SK-N-SH (cell line): ENCODE results near the gene LRCH4. TPM values are rescaled to one million over a fixed set of nuclear protein-coding genes. Genes with fewer than 3 reads are reported as not detected.

Source experiments
- CTCF ChIA-PET: fragments of 300-600, 350-600 bp; formaldehyde crosslinking; extraction: SDS; loops from one replicate; lab custom pipeline; 2021; lab: Yijun Ruan, JAX
- POLR2A ChIA-PET: fragments of 350-600 bp; sonication (Branson Sonifier 250); formaldehyde crosslinking; extraction: SDS; loops from one replicate; lab custom pipeline; 2020; ENCODE audit warnings: antibody characterized with exemption, inconsistent platforms; lab: Yijun Ruan, JAX
- DNase-seq: peaks from one replicate; pipeline ENCODE4 v3.0.0; 2012
- H2AFZ ChIP-seq: fragments of 200-600 bp; sonication (generic); 2 replicates; pipeline ENCODE4 v1.8.1; 2016; ENCODE audit warnings: antibody characterized with exemption, mild to moderate bottlenecking, low read depth
- H3F3A ChIP-seq: fragments of 200-600 bp; sonication (generic); replicated peaks from 2 replicates; pipeline ENCODE3; 2016; ENCODE audit warnings: antibody characterized with exemption, mild to moderate bottlenecking; ENCODE audit not compliant: insufficient read depth
- H3K27ac ChIP-seq, 2 experiments: fragments of 200-500 bp in 1 of 2; fragments of 200-600 bp in 1 of 2; sonication (Bioruptor generic) in 1 of 2; sonication (generic), shearing (Covaris generic) in 1 of 2; 2 replicates each; pipeline versions ENCODE4 v1.5.1 to v1.6.1; 2014 to 2016; ENCODE audit warnings: low read depth in 2 of 2, inconsistent platforms in 1 of 2, low read length in 1 of 2, mild to moderate bottlenecking in 1 of 2, mixed read lengths in 1 of 2
- H3K27me3 ChIP-seq: fragments of 200-600 bp; sonication (generic), shearing (Covaris generic); 2 replicates; pipeline ENCODE4 v1.6.1; 2016; ENCODE audit warnings: mixed run types; ENCODE audit not compliant: insufficient read depth
- H3K36me3 ChIP-seq, 2 experiments: fragments of 200-500 bp in 1 of 2; fragments of 200-600 bp in 1 of 2; sonication (Bioruptor generic) in 1 of 2; sonication (generic) in 1 of 2; replicated peaks in 1 of 2; 2 replicates each; pipeline versions ENCODE3 to v1.5.1; 2014 to 2016; ENCODE audit warnings: low read length in 1 of 2, mild to moderate bottlenecking in 1 of 2; ENCODE audit not compliant: insufficient read depth in 2 of 2, control insufficient read depth in 1 of 2
- H3K4me1 ChIP-seq, 2 experiments: fragments of 200-500 bp in 1 of 2; fragments of 200-600 bp in 1 of 2; sonication (Bioruptor generic) in 1 of 2; sonication (generic), shearing (Covaris generic) in 1 of 2; 2 replicates each; pipeline versions ENCODE4 v1.5.1 to v1.6.1; 2014 to 2016; ENCODE audit warnings: low read depth in 1 of 2, low read length in 1 of 2, mixed run types in 1 of 2; ENCODE audit not compliant: insufficient read depth in 2 of 2, control insufficient read depth in 1 of 2
- H3K4me2 ChIP-seq: fragments of 200-600 bp; sonication (generic), shearing (Covaris generic); 2 replicates; pipeline ENCODE4 v1.6.1; 2017; ENCODE audit warnings: mixed run types
- H3K4me3 ChIP-seq, 2 experiments: fragments of 200-500 bp in 1 of 2; fragments of 200-600 bp in 1 of 2; sonication (Bioruptor generic) in 1 of 2; sonication (generic), shearing (Covaris generic) in 1 of 2; 2 replicates each; pipeline versions ENCODE4 v1.5.1 to v1.8.1; 2014 to 2016; ENCODE audit warnings: low read depth in 2 of 2, inconsistent platforms in 1 of 2, low read length in 1 of 2, mild to moderate bottlenecking in 1 of 2, mixed read lengths in 1 of 2, moderate library complexity in 1 of 2
- H3K79me2 ChIP-seq: fragments of 200-600 bp; sonication (generic); 2 replicates; pipeline ENCODE4 v1.8.1; 2017; ENCODE audit warnings: mild to moderate bottlenecking; ENCODE audit not compliant: insufficient read depth
- H3K9ac ChIP-seq: fragments of 200-600 bp; sonication (generic); 2 replicates; pipeline ENCODE4 v1.6.1; 2017; ENCODE audit warnings: mixed run types
- H3K9me2 ChIP-seq: fragments of 200-600 bp; sonication (generic); 2 replicates; pipeline ENCODE4 v1.6.1; 2017; ENCODE audit warnings: mixed run types
- H3K9me3 ChIP-seq: fragments of 200-600 bp; sonication (generic); 2 replicates; pipeline ENCODE4 v1.6.1; 2017; ENCODE audit warnings: mixed run types, mild to moderate bottlenecking, moderate library complexity
- H4K20me1 ChIP-seq: fragments of 200-600 bp; sonication (generic); 2 replicates; pipeline ENCODE4 v1.6.1; 2017; ENCODE audit warnings: mild to moderate bottlenecking, mixed run types; ENCODE audit not compliant: insufficient read depth
- CHD2 ChIP-seq: fragments of 150-350 bp; IDR thresholded peaks from 2 replicates; pipeline ENCODE4 v1.6.1; 2018; ENCODE audit warnings: low read length; ENCODE audit not compliant: partially characterized antibody
- EP300 ChIP-seq, 2 experiments: IDR thresholded peaks; 2 replicates each; pipeline versions ENCODE4 v1.4.0 to v1.6.1; 2012; ENCODE audit warnings: borderline replicate concordance in 1 of 2, low read depth in 1 of 2, low read length in 1 of 2
- JUND ChIP-seq: IDR thresholded peaks from 2 replicates; pipeline ENCODE4 v1.4.0; 2012
- MEF2A ChIP-seq: IDR thresholded peaks from 2 replicates; pipeline ENCODE4 v1.4.0; 2012; ENCODE audit warnings: low read depth, borderline replicate concordance
- MXI1 ChIP-seq: IDR thresholded peaks from 2 replicates; pipeline ENCODE4 v1.6.1; 2012; ENCODE audit warnings: mild to moderate bottlenecking, low read depth, low read length, improper control_type of control experiment
- NFIC ChIP-seq: IDR thresholded peaks from 2 replicates; pipeline ENCODE4 v1.4.0; 2012; ENCODE audit warnings: borderline replicate concordance
- NRF1 ChIP-seq: IDR thresholded peaks from 2 replicates; pipeline ENCODE4 v1.6.1; 2012; ENCODE audit warnings: low read depth, mild to moderate bottlenecking, low read length
- RCOR1 ChIP-seq: fragments of 150-350 bp; IDR thresholded peaks from 2 replicates; pipeline ENCODE4 v1.6.1; 2017; ENCODE audit warnings: antibody characterized with exemption, low read length
- SIN3A ChIP-seq: IDR thresholded peaks from 2 replicates; pipeline ENCODE4 v1.6.1; 2012; ENCODE audit warnings: low read depth, mild to moderate bottlenecking, low read length, moderate library complexity, borderline replicate concordance
- TCF12 ChIP-seq: IDR thresholded peaks from 2 replicates; pipeline ENCODE4 v1.4.0; 2012
- YY1 ChIP-seq: IDR thresholded peaks from 2 replicates; pipeline ENCODE4 v1.4.0; 2012; ENCODE audit warnings: low read depth, mild to moderate bottlenecking
- WGBS: methylation state at CpG from one replicate; pipeline ENCODE4 v1.1.6; 2017; ENCODE audit warnings: low lambda C conversion rate; 5-methylcytosine and 5-hydroxymethylcytosine counted together
- polyA plus RNA-seq, 3 experiments: library from polyadenylated mRNA; depleted of rRNA; stranded (reverse); fragments of >200 nt; gene quantifications; 2 replicates each; pipeline ENCODE4 v1.2.3, GENCODE V29; 2012
- TF ChIP-seq, protein P1 (sequence below): IDR thresholded peaks from 2 replicates; pipeline ENCODE4 v1.4.0; 2012; ENCODE audit warnings: low read depth
- TF ChIP-seq, protein P2 (sequence below): IDR thresholded peaks from 2 replicates; pipeline ENCODE4; 2012

LRCH4 gene
- polyA plus RNA-seq, 1 of the 3 experiments (the other 2 are of a cell fraction): 29.8 TPM

DNA sequence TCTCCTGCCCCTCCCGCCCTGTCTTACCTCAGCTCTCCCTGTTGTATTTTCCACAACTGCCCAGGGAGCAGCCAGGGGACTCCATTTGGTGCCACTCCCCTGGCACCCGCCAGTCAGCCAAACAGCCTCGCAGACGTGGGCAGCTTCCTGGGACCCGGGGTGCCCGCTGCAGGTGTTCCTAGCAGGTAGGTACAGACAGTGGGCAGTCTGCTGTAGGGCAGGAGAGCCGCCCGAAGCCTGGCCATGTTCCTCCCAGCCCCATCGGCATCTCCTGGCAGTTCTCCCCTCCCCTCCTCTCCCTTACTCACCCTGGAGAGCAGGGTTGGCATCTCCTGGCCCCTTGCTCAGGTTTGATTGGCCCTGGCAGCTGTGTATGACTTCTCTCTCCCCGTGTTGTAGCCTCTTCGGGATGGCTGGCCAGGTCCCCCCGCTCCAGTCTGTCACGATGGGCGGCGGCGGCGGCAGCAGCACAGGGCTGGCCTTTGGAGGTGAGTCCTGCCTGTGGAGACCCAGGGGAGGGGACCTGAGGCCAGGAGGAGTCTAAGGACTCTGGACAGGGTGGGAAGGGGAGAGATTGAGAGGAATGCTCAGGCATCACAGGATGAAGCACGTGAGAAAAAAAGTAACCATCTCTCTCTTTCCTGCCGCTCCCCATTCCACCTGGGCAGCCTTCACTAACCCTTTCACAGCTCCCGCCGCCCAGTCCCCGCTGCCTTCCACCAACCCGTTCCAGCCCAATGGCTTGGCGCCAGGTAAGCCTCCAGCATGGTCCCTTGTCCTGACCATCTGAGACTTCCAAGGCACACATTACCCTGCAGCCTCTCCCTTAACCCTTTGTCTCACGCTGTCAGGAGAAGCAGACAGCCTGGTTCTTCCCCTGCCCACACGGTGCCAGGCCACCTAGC is 23.5 kb downstream of the LRCH4 start:
- DNase-seq: peak; percentile 17
- Histone ChIP-seq H3K27me3 (no peaks in the 10 kb centered on the region), H3K4me2 (no peak overlapping the region), H3K9me2 (no peaks in the 10 kb centered on the region), H3K79me2 (no peaks in the 10 kb centered on the region), H4K20me1 (no peaks in the 10 kb centered on the region), H3K9me3 (no peaks in the 10 kb centered on the region), H3K36me3 (peaks cover 0 to 3% of the 10 kb centered on the region in 2 experiments), H2AFZ (no peak overlapping the region), H3K9ac (no peak overlapping the region), H3K27ac (no peak overlapping the region), H3K4me1 (peaks cover 0 to 13% of the 10 kb centered on the region in 2 experiments; a peak in 1 of 4 replicates), H3F3A (peaks cover 9% of the 10 kb centered on the region), H3K4me3 (no peak overlapping the region)
- POLR2A ChIA-PET: no interaction called here
- 90% methylated on average over 26 of the region's 26 CpGs for WGBS
- CTCF ChIA-PET: interaction anchor here (0.6 to 16.6 kb wide), 18 partner anchors 9 to 290 kb away, joined by 3 to 398 read pairs (median 23); partner anchors contain the start of genes AGFG2, FBXO24, GIGYF1 and LRCH4
- TF ChIP-seq YY1 (no peak), EP300 (IDR thresholded peaks at IDR 0.05; ENCODE audit: borderline replicate concordance in 1 of 2, low read depth in 1 of 2, low read length in 1 of 2) (no peak), CHD2 (no peak), NFIC (no peak), JUND (no peak), MXI1 (no peak), TCF12 (no peak), NRF1 (no peak), RCOR1 (no peak), MEF2A (no peak)
- TF ChIP-seq, protein P1, sequence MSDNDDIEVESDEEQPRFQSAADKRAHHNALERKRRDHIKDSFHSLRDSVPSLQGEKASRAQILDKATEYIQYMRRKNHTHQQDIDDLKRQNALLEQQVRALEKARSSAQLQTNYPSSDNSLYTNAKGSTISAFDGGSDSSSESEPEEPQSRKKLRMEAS: no peak

DNA sequence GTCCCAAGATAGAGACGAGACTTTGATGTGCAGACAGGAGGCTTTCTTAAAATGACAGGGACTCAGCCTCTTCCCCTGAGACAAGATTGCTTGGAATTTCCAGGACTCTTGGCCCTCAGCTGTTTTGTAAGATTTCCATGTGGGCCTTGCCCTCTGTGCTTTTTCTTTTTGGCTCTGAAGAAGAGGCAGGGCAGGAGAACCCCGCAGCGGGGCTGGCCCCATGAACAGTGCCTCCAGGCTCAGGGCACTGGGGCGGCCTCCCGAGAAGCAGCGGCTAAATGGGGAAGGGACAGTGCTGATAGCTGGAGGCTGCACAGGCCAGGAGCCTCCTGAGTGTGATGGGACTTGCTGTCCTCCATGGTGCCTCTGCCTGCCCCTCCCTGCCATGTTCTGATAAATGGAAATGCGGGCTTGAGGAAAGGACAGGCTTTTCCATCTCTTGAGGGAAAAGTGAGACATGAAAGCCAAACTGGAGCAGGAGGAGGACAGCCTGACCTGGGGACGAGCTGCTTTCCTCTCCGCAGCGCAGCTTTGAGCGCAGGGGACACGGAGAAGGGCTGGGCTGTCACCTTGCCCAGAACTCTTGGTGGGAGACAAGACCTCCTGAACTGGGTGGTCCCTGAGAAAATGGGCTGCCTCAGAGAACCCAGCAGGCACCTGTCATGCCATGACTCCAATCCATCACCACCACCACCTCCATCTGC is 24.3 kb downstream of the LRCH4 start:
- no peaks in the 10 kb centered on the region for H3K27me3 ChIP-seq
- no peak overlapping the region for H3K9ac ChIP-seq
- peaks cover 0 to 3% of the 10 kb centered on the region in 2 experiments for H3K36me3 ChIP-seq
- DNase-seq: no peak
- H3F3A ChIP-seq: peaks cover 5% of the 10 kb centered on the region
- H4K20me1 ChIP-seq: no peaks in the 10 kb centered on the region
- CTCF ChIA-PET: interaction anchor here (0.6 to 16.6 kb wide), 11 partner anchors 9 to 164 kb away, joined by 3 to 398 read pairs (median 25); partner anchors contain the start of genes AGFG2, FBXO24, GIGYF1 and LRCH4
- no peaks in the 10 kb centered on the region for H3K9me3 ChIP-seq
- H3K79me2 ChIP-seq: no peaks in the 10 kb centered on the region
- no peak overlapping the region for H3K4me3 ChIP-seq
- H3K4me1 ChIP-seq: peaks cover 0 to 6% of the 10 kb centered on the region in 2 experiments; a peak in 1 of 4 replicates
- no peak overlapping the region for H3K27ac ChIP-seq
- no peak overlapping the region for H2AFZ ChIP-seq
- WGBS: 92% methylated on average over 12 of the region's 12 CpGs
- H3K9me2 ChIP-seq: no peaks in the 10 kb centered on the region
- TF ChIP-seq, protein P2, sequence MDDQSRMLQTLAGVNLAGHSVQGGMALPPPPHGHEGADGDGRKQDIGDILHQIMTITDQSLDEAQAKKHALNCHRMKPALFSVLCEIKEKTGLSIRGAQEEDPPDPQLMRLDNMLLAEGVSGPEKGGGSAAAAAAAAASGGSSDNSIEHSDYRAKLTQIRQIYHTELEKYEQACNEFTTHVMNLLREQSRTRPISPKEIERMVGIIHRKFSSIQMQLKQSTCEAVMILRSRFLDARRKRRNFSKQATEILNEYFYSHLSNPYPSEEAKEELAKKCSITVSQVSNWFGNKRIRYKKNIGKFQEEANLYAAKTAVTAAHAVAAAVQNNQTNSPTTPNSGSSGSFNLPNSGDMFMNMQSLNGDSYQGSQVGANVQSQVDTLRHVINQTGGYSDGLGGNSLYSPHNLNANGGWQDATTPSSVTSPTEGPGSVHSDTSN: no peak
- TF ChIP-seq CHD2 (no peak), NRF1 (no peak), MXI1 (no peak), YY1 (no peak), SIN3A (no peak)
- H3K4me2 ChIP-seq: no peak overlapping the region
- POLR2A ChIA-PET: no interaction called here
